OCI-LY1 (cell line): Measurements from ENCODE around the gene PLD6.
A peak's percentile ranks its signal among the peaks of the same experiment; 100 is the strongest.
"Not testable (repeated sequence)": the region's sequence is repeated elsewhere in the genome, so short reads cannot be mapped to it uniquely, and the experiment has no call there.

Source experiments
- H2AFZ ChIP-seq: fragments of 200-600 bp; sonication (generic), shearing (Covaris generic); 2 replicates; pipeline ENCODE4 v1.6.0; 2014; ENCODE audit warnings: antibody characterized with exemption, mild to moderate bottlenecking, low read length
- H3F3A ChIP-seq: fragments of 200-600 bp; sonication (generic), shearing (Covaris generic); 2 replicates; pipeline ENCODE4 v1.6.0; 2014; ENCODE audit warnings: mild to moderate bottlenecking, antibody characterized with exemption, low read length, moderate library complexity; ENCODE audit not compliant: insufficient read depth
- H3K27ac ChIP-seq: fragments of 200-600 bp; sonication (generic); 2 replicates; pipeline ENCODE4 v1.5.1; 2014; ENCODE audit warnings: low read length, mixed run types, mild to moderate bottlenecking, low read depth; ENCODE audit not compliant: poor library complexity, severe bottlenecking
- H3K27me3 ChIP-seq: fragments of 200-600 bp; sonication (generic); 2 replicates; pipeline ENCODE4 v1.6.0; 2014; ENCODE audit warnings: antibody characterized with exemption, mild to moderate bottlenecking, low read length, moderate library complexity; ENCODE audit not compliant: insufficient read depth
- H3K36me3 ChIP-seq: fragments of 200-600 bp; sonication (generic); 2 replicates; pipeline ENCODE4 v1.6.1; 2014; ENCODE audit warnings: mild to moderate bottlenecking, antibody characterized with exemption, low read length, moderate library complexity, mixed read lengths; ENCODE audit not compliant: insufficient read depth
- H3K4me1 ChIP-seq: fragments of 200-600 bp; sonication (generic); 2 replicates; pipeline ENCODE4 v1.5.1; 2014; ENCODE audit warnings: mild to moderate bottlenecking, low read length, moderate library complexity; ENCODE audit not compliant: insufficient read depth, severe bottlenecking
- H3K4me2 ChIP-seq: fragments of 200-600 bp; sonication (generic), shearing (Covaris generic); 2 replicates; pipeline ENCODE4 v1.6.1; 2014; ENCODE audit warnings: low read length
- H3K4me3 ChIP-seq: fragments of 200-600 bp; sonication (generic); 2 replicates; pipeline ENCODE4 v1.5.1; 2014; ENCODE audit warnings: low read length, low read depth, mild to moderate bottlenecking, mixed read lengths; ENCODE audit not compliant: poor library complexity, severe bottlenecking
- H3K79me2 ChIP-seq: fragments of 200-600 bp; shearing (Covaris generic); 2 replicates; pipeline ENCODE4 v1.6.1; 2016; ENCODE audit warnings: mixed run types, low read length, mixed read lengths; ENCODE audit not compliant: insufficient read depth
- H3K9ac ChIP-seq: fragments of 200-600 bp; sonication (generic), shearing (Covaris generic); 2 replicates; pipeline ENCODE4 v1.6.1; 2014; ENCODE audit warnings: mild to moderate bottlenecking, low read length, mixed read lengths
- H3K9me2 ChIP-seq: fragments of 200-600 bp; sonication (generic), shearing (Covaris generic); 2 replicates; pipeline ENCODE4 v1.6.1; 2014; ENCODE audit warnings: low read depth, mild to moderate bottlenecking, low read length, mixed read lengths
- H3K9me3 ChIP-seq: fragments of 200-600 bp; shearing (Covaris generic); 2 replicates; pipeline ENCODE4 v1.6.1; 2014; ENCODE audit warnings: low read length, mixed read lengths
- H4K20me1 ChIP-seq: fragments of 200-600 bp; sonication (generic), shearing (Covaris generic); 2 replicates; pipeline ENCODE4 v1.6.0; 2016; ENCODE audit warnings: mild to moderate bottlenecking, low read length; ENCODE audit not compliant: insufficient read depth
- CTCF ChIP-seq: fragments of 200-600 bp; sonication (generic), shearing (Covaris generic); IDR thresholded peaks from 2 replicates; pipeline ENCODE4 v1.5.1; 2017; ENCODE audit warnings: mild to moderate bottlenecking, antibody characterized with exemption, low read length, moderate library complexity, mixed read lengths
- EZH2 ChIP-seq: fragments of 200-600 bp; sonication (generic), shearing (Covaris generic); IDR thresholded peaks from 2 replicates; pipeline ENCODE4 v1.8.0; 2017; ENCODE audit warnings: borderline replicate concordance, mixed run types, mild to moderate bottlenecking, antibody characterized with exemption, low read length, moderate library complexity, mixed read lengths

PLD6 gene

GRCh38 chr17:17188586-17188985 is 17.5 kb downstream of the PLD6 start:
- peaks cover 39% of the 10 kb centered on the region for H3K36me3 ChIP-seq

GRCh38 chr17:17186551-17187505 is 19.3 kb downstream of the PLD6 start:
- Histone ChIP-seq H4K20me1 (no peaks in the 10 kb centered on the region), H3K27me3 (no peaks in the 10 kb centered on the region), H3K9me2 (no peaks in the 10 kb centered on the region), H3K79me2 (no peaks in the 10 kb centered on the region), H3K9ac (no peak overlapping the region), H3K9me3 (no peaks in the 10 kb centered on the region), H3K4me2 (no peak overlapping the region), H3K4me1 (peaks cover 37% of the 10 kb centered on the region), H3K4me3 (no peak overlapping the region), H3K36me3 (peaks cover 52% of the 10 kb centered on the region), H3K27ac (no peak overlapping the region), H3F3A (peaks cover 4% of the 10 kb centered on the region; the same call in 1 of the 2 replicates), H2AFZ (no peak overlapping the region)
- TF ChIP-seq EZH2 (no peak), CTCF (no peak)

More at GRCh38 chr17:17188586-17188985, 17.5 kb downstream of the PLD6 start:
- Histone ChIP-seq H3K9ac (no peak overlapping the region), H3K9me3 (no peaks in the 10 kb centered on the region), H3K27me3 (no peaks in the 10 kb centered on the region), H4K20me1 (no peaks in the 10 kb centered on the region), H3K4me3 (no peak overlapping the region), H3K4me1 (peaks cover 33% of the 10 kb centered on the region), H3K4me2 (no peak overlapping the region), H3K27ac (no peak overlapping the region), H3K9me2 (no peaks in the 10 kb centered on the region), H3K79me2 (no peaks in the 10 kb centered on the region), H2AFZ (no peak overlapping the region), H3F3A (peaks cover 4% of the 10 kb centered on the region; the same call in 1 of the 2 replicates)
- TF ChIP-seq CTCF (no peak), EZH2 (no peak)

GRCh38 chr17:17186051-17186450 is 20.1 kb downstream of the PLD6 start:
- no peaks in the 10 kb centered on the region for H4K20me1 ChIP-seq
- H3K9me3 ChIP-seq = no peaks in the 10 kb centered on the region
- no peak overlapping the region for H3K4me3 ChIP-seq
- no peak overlapping the region for H2AFZ ChIP-seq
- H3K27me3 ChIP-seq = no peaks in the 10 kb centered on the region
- H3F3A ChIP-seq = peaks cover 9% of the 10 kb centered on the region; the same call in 1 of the 2 replicates
- TF ChIP-seq EZH2 (no peak), CTCF (no peak)
- H3K4me2 ChIP-seq = no peak overlapping the region
- no peak overlapping the region for H3K27ac ChIP-seq
- no peaks in the 10 kb centered on the region for H3K9me2 ChIP-seq
- H3K9ac ChIP-seq = no peak overlapping the region
- H3K79me2 ChIP-seq = no peaks in the 10 kb centered on the region
- H3K36me3 ChIP-seq = peaks cover 57% of the 10 kb centered on the region
- peaks cover 37% of the 10 kb centered on the region for H3K4me1 ChIP-seq

GRCh38 chr17:17184985-17185757 is 21.0 kb downstream of the PLD6 start:
- peaks cover 37% of the 10 kb centered on the region for H3K4me1 ChIP-seq
- H3K4me2 ChIP-seq, H3K79me2 ChIP-seq, H3K9me2 ChIP-seq, H3K9ac ChIP-seq, H3F3A ChIP-seq, H4K20me1 ChIP-seq, H3K27me3 ChIP-seq, H3K4me3 ChIP-seq, H2AFZ ChIP-seq, H3K9me3 ChIP-seq: not testable (repeated sequence)
- H3K27ac ChIP-seq = peak overlapping the region; percentile 31
- H3K36me3 ChIP-seq = peaks cover 66% of the 10 kb centered on the region
